Measurements from ENCODE around the gene HIC1.

HIC1 gene

DNA sequence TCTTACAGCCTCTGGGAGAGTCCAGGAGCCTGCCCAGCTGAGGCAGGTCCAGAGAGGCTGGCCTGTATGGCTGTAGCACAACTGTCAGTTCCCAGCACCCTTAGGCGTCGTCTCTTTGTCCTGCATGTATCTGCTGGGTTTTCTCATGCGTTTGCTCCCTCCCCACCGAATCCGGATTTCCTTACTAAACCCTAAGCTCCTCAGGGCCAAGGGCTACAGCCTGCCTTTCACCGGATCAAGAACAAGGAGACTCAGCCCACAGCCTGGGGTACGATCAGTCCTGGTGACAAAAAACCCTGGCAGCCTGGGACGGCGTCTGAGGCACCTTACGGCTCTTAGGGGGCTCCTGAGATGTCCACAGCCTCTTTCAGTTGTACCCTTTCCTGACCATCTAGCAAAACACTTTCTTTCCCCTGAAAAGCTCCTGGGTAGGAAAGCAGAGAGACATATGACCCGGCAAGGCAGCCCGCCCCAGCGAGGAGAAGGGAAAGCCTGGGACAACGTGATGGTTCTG, 12.2 kb downstream of the HIC1 start (continued):
- TF ChIP-seq, protein P1, sequence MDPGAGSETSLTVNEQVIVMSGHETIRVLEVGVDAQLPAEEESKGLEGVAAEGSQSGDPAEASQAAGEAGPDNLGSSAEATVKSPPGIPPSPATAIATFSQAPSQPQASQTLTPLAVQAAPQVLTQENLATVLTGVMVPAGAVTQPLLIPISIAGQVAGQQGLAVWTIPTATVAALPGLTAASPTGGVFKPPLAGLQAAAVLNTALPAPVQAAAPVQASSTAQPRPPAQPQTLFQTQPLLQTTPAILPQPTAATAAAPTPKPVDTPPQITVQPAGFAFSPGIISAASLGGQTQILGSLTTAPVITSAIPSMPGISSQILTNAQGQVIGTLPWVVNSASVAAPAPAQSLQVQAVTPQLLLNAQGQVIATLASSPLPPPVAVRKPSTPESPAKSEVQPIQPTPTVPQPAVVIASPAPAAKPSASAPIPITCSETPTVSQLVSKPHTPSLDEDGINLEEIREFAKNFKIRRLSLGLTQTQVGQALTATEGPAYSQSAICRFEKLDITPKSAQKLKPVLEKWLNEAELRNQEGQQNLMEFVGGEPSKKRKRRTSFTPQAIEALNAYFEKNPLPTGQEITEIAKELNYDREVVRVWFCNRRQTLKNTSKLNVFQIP (CRISPR knock-in tag; IDR thresholded peaks at IDR 0.05; ENCODE audit: borderline replicate concordance, low read depth), result no peak
- no peak for TF ChIP-seq OSR1 (CRISPR knock-in tag; IDR thresholded peaks at IDR 0.05)
- TF ChIP-seq, protein P2, sequence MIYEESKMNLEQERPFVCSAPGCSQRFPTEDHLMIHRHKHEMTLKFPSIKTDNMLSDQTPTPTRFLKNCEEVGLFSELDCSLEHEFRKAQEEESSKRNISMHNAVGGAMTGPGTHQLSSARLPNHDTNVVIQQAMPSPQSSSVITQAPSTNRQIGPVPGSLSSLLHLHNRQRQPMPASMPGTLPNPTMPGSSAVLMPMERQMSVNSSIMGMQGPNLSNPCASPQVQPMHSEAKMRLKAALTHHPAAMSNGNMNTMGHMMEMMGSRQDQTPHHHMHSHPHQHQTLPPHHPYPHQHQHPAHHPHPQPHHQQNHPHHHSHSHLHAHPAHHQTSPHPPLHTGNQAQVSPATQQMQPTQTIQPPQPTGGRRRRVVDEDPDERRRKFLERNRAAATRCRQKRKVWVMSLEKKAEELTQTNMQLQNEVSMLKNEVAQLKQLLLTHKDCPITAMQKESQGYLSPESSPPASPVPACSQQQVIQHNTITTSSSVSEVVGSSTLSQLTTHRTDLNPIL (CRISPR knock-in tag; IDR thresholded peaks at IDR 0.05; ENCODE audit: low read depth), result no peak

DNA sequence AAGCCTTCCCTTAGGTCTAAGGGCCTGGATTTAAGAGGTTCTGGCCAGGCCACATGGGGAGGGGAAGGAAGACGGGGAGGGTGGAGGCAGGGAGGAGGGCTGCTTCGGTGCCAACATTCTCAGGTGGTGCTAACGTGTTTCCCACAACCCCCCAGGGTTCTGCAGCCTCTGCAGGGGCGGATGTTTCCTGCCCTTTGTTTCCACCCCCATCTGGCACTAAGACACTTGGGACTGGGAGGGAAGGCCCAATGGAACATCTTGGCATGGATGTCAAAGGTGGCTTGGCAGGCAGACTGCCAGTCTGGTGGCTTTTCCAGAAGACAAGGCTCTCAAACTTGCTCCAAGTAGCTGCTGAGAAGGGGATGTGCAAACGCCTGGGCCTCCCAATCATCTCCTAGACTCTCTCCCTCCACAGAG, 12.7 kb downstream of the HIC1 start:
- ATAC-seq, result no peak
- TF ChIP-seq, protein P1 (CRISPR knock-in tag; IDR thresholded peaks at IDR 0.05; ENCODE audit: borderline replicate concordance, low read depth), result no peak
- TF ChIP-seq ISL1 (CRISPR knock-in tag; IDR thresholded peaks at IDR 0.05) (no peak), ZFP30 (CRISPR knock-in tag; IDR thresholded peaks at IDR 0.05) (no peak), ZC3H10 (CRISPR knock-in tag; IDR thresholded peaks at IDR 0.05) (no peak), TCF4 (CRISPR knock-in tag; IDR thresholded peaks at IDR 0.05; ENCODE audit: borderline replicate concordance) (no peak), ZNF70 (CRISPR knock-in tag; IDR thresholded peaks at IDR 0.05) (no peak), TSHZ2 (CRISPR knock-in tag; IDR thresholded peaks at IDR 0.05) (no peak), TOX (CRISPR knock-in tag; IDR thresholded peaks at IDR 0.05; ENCODE audit: borderline replicate concordance) (no peak), GLIS3 (CRISPR knock-in tag; IDR thresholded peaks at IDR 0.05) (no peak), PATZ1 (CRISPR knock-in tag; IDR thresholded peaks at IDR 0.05; ENCODE audit: borderline replicate concordance) (no peak), ZNF8 (CRISPR knock-in tag; IDR thresholded peaks at IDR 0.05) (no peak), ZNF565 (CRISPR knock-in tag; conservative IDR thresholded peaks at IDR 0.05; ENCODE audit: low read depth) (no peak), ARNTL (CRISPR knock-in tag; IDR thresholded peaks at IDR 0.05; ENCODE audit: borderline replicate concordance, low read depth) (no peak), PPARA (CRISPR knock-in tag; IDR thresholded peaks at IDR 0.05; ENCODE audit: borderline replicate concordance) (no peak), OSR1 (CRISPR knock-in tag; IDR thresholded peaks at IDR 0.05) (no peak), RARB (CRISPR knock-in tag; IDR thresholded peaks at IDR 0.05) (no peak), BACH2 (CRISPR knock-in tag; IDR thresholded peaks at IDR 0.05; ENCODE audit: borderline replicate concordance) (no peak)
- TF ChIP-seq, protein P3, sequence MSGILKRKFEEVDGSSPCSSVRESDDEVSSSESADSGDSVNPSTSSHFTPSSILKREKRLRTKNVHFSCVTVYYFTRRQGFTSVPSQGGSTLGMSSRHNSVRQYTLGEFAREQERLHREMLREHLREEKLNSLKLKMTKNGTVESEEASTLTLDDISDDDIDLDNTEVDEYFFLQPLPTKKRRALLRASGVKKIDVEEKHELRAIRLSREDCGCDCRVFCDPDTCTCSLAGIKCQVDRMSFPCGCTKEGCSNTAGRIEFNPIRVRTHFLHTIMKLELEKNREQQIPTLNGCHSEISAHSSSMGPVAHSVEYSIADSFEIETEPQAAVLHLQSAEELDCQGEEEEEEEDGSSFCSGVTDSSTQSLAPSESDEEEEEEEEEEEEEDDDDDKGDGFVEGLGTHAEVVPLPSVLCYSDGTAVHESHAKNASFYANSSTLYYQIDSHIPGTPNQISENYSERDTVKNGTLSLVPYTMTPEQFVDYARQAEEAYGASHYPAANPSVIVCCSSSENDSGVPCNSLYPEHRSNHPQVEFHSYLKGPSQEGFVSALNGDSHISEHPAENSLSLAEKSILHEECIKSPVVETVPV (CRISPR knock-in tag; IDR thresholded peaks at IDR 0.05), result no peak
- TF ChIP-seq, protein P2 (CRISPR knock-in tag; IDR thresholded peaks at IDR 0.05; ENCODE audit: low read depth), result no peak
